Mesendoderm (in vitro differentiated cells): ENCODE measurements around the gene PTK6.
"Not testable (repeated sequence)": the region's sequence is repeated elsewhere in the genome, so short reads cannot be mapped to it uniquely, and the experiment has no call there.

ENCODE experiments used
- DNase-seq: peaks from one replicate; pipeline ENCODE4 v3.0.0; 2013
- H2AK5ac ChIP-seq: 2 replicates; pipeline ENCODE4 v1.6.1; 2013; ENCODE audit warnings: low read length, inconsistent platforms
- H2BK120ac ChIP-seq: 2 replicates; pipeline ENCODE4 v1.6.1; 2013; ENCODE audit warnings: low read depth, mild to moderate bottlenecking, low read length, moderate library complexity, mixed read lengths
- H2BK15ac ChIP-seq: replicated peaks from 2 replicates; pipeline ENCODE4 v1.6.1; 2013; ENCODE audit warnings: low read depth, mild to moderate bottlenecking, moderate library complexity
- H2BK5ac ChIP-seq: 2 replicates; pipeline ENCODE4 v1.6.1; 2013; ENCODE audit warnings: low read length, inconsistent platforms
- H3K18ac ChIP-seq: 2 replicates; pipeline ENCODE4 v1.6.1; 2013; ENCODE audit warnings: mild to moderate bottlenecking, low read length, mixed read lengths
- H3K23ac ChIP-seq: one replicate; pipeline ENCODE4 v1.6.1; 2013; ENCODE audit warnings: low read length
- H3K27ac ChIP-seq: 2 replicates; pipeline ENCODE4 v1.5.1; 2013; ENCODE audit warnings: low read depth, mild to moderate bottlenecking, inconsistent platforms, low read length, moderate library complexity
- H3K27me3 ChIP-seq: 2 replicates; pipeline ENCODE4 v1.6.1; 2013; ENCODE audit warnings: low read length, control low read depth, mild to moderate bottlenecking, inconsistent platforms; ENCODE audit not compliant: insufficient read depth, poor library complexity
- H3K36me3 ChIP-seq: 2 replicates; pipeline ENCODE4 v1.6.1; 2013; ENCODE audit warnings: low read length, inconsistent platforms; ENCODE audit not compliant: control insufficient read depth, insufficient read depth
- H3K4ac ChIP-seq: one replicate; pipeline ENCODE4 v1.6.1; 2013; ENCODE audit warnings: low read depth, mild to moderate bottlenecking, low read length, moderate library complexity
- H3K4me1 ChIP-seq: 2 replicates; pipeline ENCODE4 v1.6.1; 2013; ENCODE audit warnings: low read depth, low read length, inconsistent platforms; ENCODE audit not compliant: control insufficient read depth
- H3K4me2 ChIP-seq: 2 replicates; pipeline ENCODE4 v1.6.1; 2013; ENCODE audit warnings: low read length
- H3K4me3 ChIP-seq: 2 replicates; pipeline ENCODE4 v1.5.1; 2013; ENCODE audit warnings: mild to moderate bottlenecking, low read length
- H3K56ac ChIP-seq: one replicate; pipeline ENCODE4 v1.6.1; 2013; ENCODE audit warnings: low read length
- H3K79me1 ChIP-seq: 2 replicates; pipeline ENCODE4 v1.6.1; 2013; ENCODE audit warnings: low read length, inconsistent platforms
- H3K79me2 ChIP-seq: 2 replicates; pipeline ENCODE4 v1.6.1; 2013; ENCODE audit warnings: mild to moderate bottlenecking, low read length; ENCODE audit not compliant: control insufficient read depth, insufficient read depth
- H3K9ac ChIP-seq: 2 replicates; pipeline ENCODE4 v1.6.1; 2013; ENCODE audit warnings: low read length, inconsistent platforms
- H4K5ac ChIP-seq: one replicate; pipeline ENCODE4 v1.6.1; 2013; ENCODE audit warnings: low read length
- H4K8ac ChIP-seq: one replicate; pipeline ENCODE4 v1.6.1; 2013; ENCODE audit warnings: low read depth, mild to moderate bottlenecking, control low read depth, low read length, moderate library complexity
- WGBS: extraction: QIAGEN DNeasy Blood & Tissue Kit; methylation state at CpG from one replicate; pipeline ENCODE4 v1.1.7; 2013; ENCODE audit warnings: low lambda C conversion rate, missing lambda C conversion rate; ENCODE audit not compliant: insufficient coverage; ENCODE audit errors: extremely low coverage; 5-methylcytosine and 5-hydroxymethylcytosine counted together

Gene PTK6

DNA sequence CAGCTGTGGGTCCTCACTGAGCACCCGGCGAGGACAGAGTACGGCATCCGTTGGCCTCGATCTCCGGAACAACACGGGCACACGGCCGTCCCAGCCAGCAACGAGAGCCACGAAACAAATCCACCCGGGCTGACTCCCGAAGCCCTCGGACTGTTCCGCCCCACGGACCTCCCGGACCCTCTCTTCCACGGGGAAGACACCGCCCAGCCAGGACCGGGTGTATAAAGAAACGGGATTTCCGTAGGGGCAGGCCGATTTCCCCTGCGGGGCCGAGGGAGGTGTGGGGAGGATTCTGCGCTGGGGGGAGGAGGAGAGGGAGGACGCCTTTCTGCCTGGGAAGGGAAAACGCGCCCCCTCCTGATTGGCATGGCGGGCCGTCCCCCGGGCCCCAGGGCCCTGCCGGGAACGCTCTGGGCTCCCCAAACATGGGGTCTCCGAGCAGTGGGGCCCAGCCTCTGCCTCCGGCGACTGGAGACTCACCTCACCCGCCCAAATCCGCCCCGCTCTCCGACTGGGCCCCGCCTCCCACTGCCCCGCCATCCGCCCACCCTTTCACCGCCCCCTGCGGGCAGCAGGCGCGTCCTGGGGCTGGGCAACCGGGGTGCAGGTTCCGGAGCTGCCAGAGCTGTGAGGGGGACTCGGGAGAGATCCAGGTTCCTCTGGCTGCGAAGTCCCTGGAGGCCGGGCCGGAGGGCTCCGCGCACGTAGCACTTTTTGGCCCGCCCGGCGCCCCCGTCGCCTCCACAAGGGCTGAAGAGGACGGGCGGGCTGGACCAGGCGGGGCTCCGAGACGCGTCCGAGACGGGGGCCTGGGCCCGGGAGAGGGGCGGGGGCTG is 17.3 kb downstream of the PTK6 start:
- Histone ChIP-seq H3K27ac (peak overlapping the region; percentile 36), H2BK120ac (no peak overlapping the region), H3K56ac (peak overlapping the region; percentile 85), H2AK5ac (no peak overlapping the region), H3K27me3 (no peaks in the 10 kb centered on the region), H3K79me2 (peaks cover 4% of the 10 kb centered on the region), H4K8ac (no peak overlapping the region), H3K79me1 (peaks cover 12% of the 10 kb centered on the region), H3K9ac (peak overlapping the region; percentile 79), H3K36me3 (no peaks in the 10 kb centered on the region), H3K4me2 (peak overlapping the region; percentile 74), H2BK5ac (no peak overlapping the region), H3K4ac (no peak overlapping the region), H3K23ac (no peak overlapping the region), H4K5ac (no peak overlapping the region), H2BK15ac (no peak overlapping the region), H3K4me1 (no peaks in the 10 kb centered on the region), H3K18ac (peak overlapping the region; percentile 34), H3K4me3 (peak overlapping the region; percentile 27)
- DNase-seq: no peak
- no CpG with 5 or more reads among the region's 72 CpGs for WGBS

DNA sequence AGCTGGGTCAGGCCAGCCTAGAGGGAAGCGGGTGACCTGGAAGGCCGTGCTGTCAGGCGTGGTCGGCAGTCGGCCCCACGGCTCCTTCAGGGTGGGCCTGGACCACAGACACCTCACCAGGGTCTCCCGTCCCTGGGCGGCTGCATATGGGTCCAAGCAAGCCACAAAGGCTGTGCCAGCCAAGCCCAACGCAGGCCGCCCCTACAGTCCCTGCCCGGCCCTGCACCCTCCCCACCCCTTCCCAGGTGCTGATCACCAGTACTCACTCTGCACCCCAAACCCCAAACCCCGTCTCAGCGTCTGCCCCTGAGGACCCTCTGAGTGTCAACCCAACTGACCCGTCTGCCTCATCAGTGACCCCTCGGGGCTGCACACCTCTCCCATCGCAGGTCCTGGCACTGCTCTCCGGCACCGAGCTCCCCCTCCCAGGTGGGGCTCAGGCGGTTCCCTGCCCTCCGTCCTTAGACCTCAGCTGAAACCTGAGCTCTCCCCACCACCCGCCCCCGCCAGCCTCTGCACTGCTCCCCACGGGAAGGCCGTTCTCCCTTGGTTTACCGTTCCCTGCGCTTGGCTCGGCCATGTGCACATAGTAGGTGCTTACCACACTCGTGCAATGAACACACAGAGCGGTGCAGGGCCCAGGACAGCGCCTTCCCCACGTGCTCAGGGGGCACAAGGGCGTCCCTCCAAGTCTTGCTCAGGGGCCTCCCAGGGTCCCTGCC is 18.1 kb downstream of the PTK6 start:
- no peak overlapping the region for H2BK120ac ChIP-seq
- peak overlapping the region; percentile 79 for H3K9ac ChIP-seq
- no peak overlapping the region for H4K8ac ChIP-seq
- H3K4me1 ChIP-seq: no peaks in the 10 kb centered on the region
- H2BK5ac ChIP-seq: no peak overlapping the region
- no peaks in the 10 kb centered on the region for H3K36me3 ChIP-seq
- WGBS: no CpG with 5 or more reads among the region's 32 CpGs
- H4K5ac ChIP-seq: no peak overlapping the region
- no peak overlapping the region for H3K4ac ChIP-seq
- no peak overlapping the region for H2BK15ac ChIP-seq
- H3K79me1 ChIP-seq: peaks cover 12% of the 10 kb centered on the region
- H3K18ac ChIP-seq: no peak overlapping the region
- H3K56ac ChIP-seq: peak overlapping the region; percentile 85
- H2AK5ac ChIP-seq: no peak overlapping the region
- H3K23ac ChIP-seq: no peak overlapping the region
- peak overlapping the region; percentile 74 for H3K4me2 ChIP-seq
- no peak overlapping the region for H3K27ac ChIP-seq
- no peak overlapping the region for H3K4me3 ChIP-seq
- peaks cover 4% of the 10 kb centered on the region for H3K79me2 ChIP-seq
- no peak for DNase-seq
- no peaks in the 10 kb centered on the region for H3K27me3 ChIP-seq

DNA sequence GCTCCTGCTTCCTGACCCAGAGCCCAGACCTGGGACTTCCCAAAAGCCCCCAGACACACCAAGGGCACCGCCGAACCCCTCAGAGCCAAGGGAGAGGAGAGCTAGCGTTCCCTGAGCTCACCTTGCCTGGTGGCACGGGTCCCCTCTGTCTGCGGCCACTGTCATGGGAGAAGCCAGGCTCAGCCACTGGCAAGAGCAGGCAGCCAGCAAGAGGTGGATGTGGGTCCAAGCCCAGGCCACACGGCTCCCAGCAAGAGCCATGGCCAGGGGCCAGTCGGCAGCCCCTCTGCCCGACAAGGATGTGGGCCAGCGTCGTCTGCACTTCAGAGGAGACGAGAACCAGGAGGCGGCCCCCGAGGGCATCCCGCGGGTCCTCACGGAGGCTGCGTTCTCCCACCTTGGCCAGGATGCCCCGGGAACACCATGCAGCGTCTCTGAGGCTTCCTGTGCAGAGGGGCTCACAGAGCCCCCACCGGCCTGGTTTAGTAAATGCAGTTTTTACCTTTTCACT is 18.8 kb downstream of the PTK6 start:
- no peak overlapping the region for H3K4ac ChIP-seq

DNA sequence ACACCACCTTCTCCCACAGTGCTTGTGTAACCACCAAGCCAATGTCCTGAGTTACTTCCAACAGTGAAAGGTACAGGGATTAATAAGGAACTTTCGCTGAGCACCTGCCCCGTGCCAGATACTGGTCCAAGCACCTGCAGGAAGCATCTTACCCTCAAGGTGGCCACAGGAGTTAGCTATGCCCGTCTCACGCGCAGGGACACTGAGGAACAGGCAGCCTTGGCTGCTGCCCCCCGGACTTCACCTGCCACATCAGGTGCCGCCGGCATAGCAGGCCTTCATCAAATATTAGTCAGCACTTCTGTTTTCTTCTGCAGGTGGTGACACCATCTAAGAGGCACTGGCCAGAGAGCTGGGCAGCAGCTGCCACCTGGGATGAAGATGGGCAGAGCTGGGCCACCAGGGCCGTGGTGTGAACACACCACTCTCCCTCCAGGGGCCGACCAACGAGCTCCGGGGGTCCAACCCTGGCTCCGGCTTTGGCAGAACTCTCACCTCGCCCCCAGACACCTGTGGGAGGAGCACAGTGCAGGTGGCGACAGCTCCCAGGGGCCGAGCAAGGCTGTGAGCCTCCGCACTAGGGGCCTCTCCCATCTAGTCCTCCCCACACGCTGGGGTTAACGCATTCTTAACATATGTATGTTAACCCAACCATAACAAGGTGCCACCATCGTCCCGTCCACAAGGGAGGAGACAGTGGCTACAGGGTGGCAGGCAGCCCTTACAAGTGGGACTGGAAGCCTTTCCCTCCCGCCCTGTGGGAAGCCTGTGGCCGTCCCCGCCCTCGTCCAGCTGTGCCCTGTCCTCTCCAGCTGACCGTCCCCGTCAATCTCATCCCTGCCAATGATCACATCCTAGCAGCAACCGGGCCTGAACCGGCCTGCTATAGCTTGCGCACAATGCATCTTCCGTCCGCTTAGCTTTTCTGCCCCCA is 19.5 kb downstream of the PTK6 start:
- no peak overlapping the region for H2BK15ac ChIP-seq
- H3K4ac ChIP-seq: no peak overlapping the region
- H2BK120ac ChIP-seq: no peak overlapping the region
- no peak overlapping the region for H2AK5ac ChIP-seq
- H3K79me2 ChIP-seq: peaks cover 4% of the 10 kb centered on the region
- no CpG with 5 or more reads among the region's 32 CpGs for WGBS
- H4K8ac ChIP-seq: no peak overlapping the region
- H3K56ac ChIP-seq: no peak overlapping the region
- no peak overlapping the region for H3K4me2 ChIP-seq
- no peak overlapping the region for H3K9ac ChIP-seq
- no peaks in the 10 kb centered on the region for H3K27me3 ChIP-seq
- no peak for DNase-seq
- H4K5ac ChIP-seq: no peak overlapping the region
- no peak overlapping the region for H3K23ac ChIP-seq
- H3K36me3 ChIP-seq: no peaks in the 10 kb centered on the region
- H2BK5ac ChIP-seq: no peak overlapping the region
- H3K79me1 ChIP-seq: peaks cover 11% of the 10 kb centered on the region
- H3K4me1 ChIP-seq: no peaks in the 10 kb centered on the region
- no peak overlapping the region for H3K27ac ChIP-seq
- no peak overlapping the region for H3K4me3 ChIP-seq
- no peak overlapping the region for H3K18ac ChIP-seq

More for the DNA sequence above, 18.8 kb downstream of the PTK6 start:
- Histone ChIP-seq H3K27ac (no peak overlapping the region), H2BK120ac (no peak overlapping the region), H3K4me2 (no peak overlapping the region), H4K8ac (no peak overlapping the region), H2BK15ac (no peak overlapping the region), H2AK5ac (no peak overlapping the region), H3K79me1 (peaks cover 12% of the 10 kb centered on the region), H3K56ac (no peak overlapping the region), H3K4me1 (no peaks in the 10 kb centered on the region), H3K18ac (no peak overlapping the region), H3K27me3 (no peaks in the 10 kb centered on the region), H4K5ac (no peak overlapping the region), H3K4me3 (no peak overlapping the region), H3K9ac (no peak overlapping the region), H3K23ac (no peak overlapping the region), H3K36me3 (no peaks in the 10 kb centered on the region), H3K79me2 (peaks cover 4% of the 10 kb centered on the region), H2BK5ac (no peak overlapping the region)
- no CpG with 5 or more reads among the region's 20 CpGs for WGBS
- DNase-seq: peak; percentile 57

DNA sequence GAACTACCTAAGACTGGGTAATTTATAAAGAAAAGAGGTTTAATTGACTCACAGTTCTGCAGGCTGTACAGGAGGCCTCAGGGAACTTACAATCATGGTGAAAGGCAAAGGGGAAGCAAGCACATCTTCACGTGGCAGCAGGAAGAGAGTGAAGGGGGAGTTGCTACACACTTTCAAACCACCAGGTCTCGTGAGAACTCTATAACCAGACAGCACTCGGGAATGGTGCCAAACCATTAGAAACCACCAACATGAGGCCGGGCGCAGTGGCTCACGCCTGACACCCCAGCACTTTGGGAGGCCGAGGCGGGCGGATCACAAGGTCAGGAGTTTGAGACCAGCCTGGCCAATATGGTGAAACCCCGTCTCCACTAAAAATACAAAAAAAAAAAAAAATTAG is 22.7 kb downstream of the PTK6 start:
- not testable (repeated sequence) for H3K18ac ChIP-seq, H3K9ac ChIP-seq, H2BK120ac ChIP-seq, H2BK5ac ChIP-seq, H4K5ac ChIP-seq, H3K79me1 ChIP-seq, H3K79me2 ChIP-seq, H2AK5ac ChIP-seq, H3K23ac ChIP-seq, H3K56ac ChIP-seq, H3K27me3 ChIP-seq, H3K4ac ChIP-seq, DNase-seq, H4K8ac ChIP-seq, H3K27ac ChIP-seq, H3K4me2 ChIP-seq, H2BK15ac ChIP-seq, H3K4me3 ChIP-seq, H3K4me1 ChIP-seq, H3K36me3 ChIP-seq
- WGBS: no CpG with 5 or more reads among the region's 10 CpGs
